ENCODE results near the gene TTLL3. TPM values are rescaled to one million over a fixed set of nuclear protein-coding genes. Genes with fewer than 3 reads are reported as not detected.
A peak's percentile ranks its signal among the peaks of the same experiment; 100 is the strongest.
"Not testable (repeated sequence)": the region's sequence is repeated elsewhere in the genome, so short reads cannot be mapped to it uniquely, and the experiment has no call there.

The TTLL3 gene
- total RNA-seq, 2 donors from 2014 or later: 40.7 to 69.0 TPM

- intact Hi-C loops (cut with DNase I): no loop called here
- H3K9me3 ChIP-seq: no peaks in the 10 kb centered on the region
- H3K36me3 ChIP-seq: no peaks in the 10 kb centered on the region
- no peaks in the 10 kb centered on the region for H3K27me3 ChIP-seq (replicated peaks; ENCODE audit: insufficient read depth)
- WGBS: 9% methylated on average over 14 of the region's 15 CpGs
- peak overlapping the region; percentile 68 to 75 for H3K4me3 ChIP-seq
- TF ChIP-seq CTCF (IDR thresholded peaks at IDR 0.05): no peak
- TF ChIP-seq POLR2AphosphoS5 (IDR thresholded peaks at IDR 0.05): peak; percentile 43
- TF ChIP-seq POLR2A (IDR thresholded peaks at IDR 0.05): no peak
- H3K27ac ChIP-seq: peak overlapping the region; percentile 91 to 96
- peak; percentile 71 for DNase-seq (ENCODE audit: low spot score)
- peaks cover 8% of the 10 kb centered on the region for H3K4me1 ChIP-seq (replicated peaks)
Measured at GRCh38 chr3:9770276-9770812, 39.7 kb upstream of the TTLL3 start.

- H3K4me3 ChIP-seq; H3K27me3 ChIP-seq (replicated peaks; ENCODE audit: insufficient read depth); H3K36me3 ChIP-seq; intact Hi-C loops (cut with DNase I); H3K9me3 ChIP-seq; H3K4me1 ChIP-seq (replicated peaks); DNase-seq (ENCODE audit: low spot score): not testable (repeated sequence)
- 94% methylated on average over 2 of the region's 2 CpGs for WGBS
- H3K27ac ChIP-seq: peak overlapping the region; percentile 91 to 96
Measured at GRCh38 chr3:9771007-9771406, 39.1 kb upstream of the TTLL3 start.

DNA sequence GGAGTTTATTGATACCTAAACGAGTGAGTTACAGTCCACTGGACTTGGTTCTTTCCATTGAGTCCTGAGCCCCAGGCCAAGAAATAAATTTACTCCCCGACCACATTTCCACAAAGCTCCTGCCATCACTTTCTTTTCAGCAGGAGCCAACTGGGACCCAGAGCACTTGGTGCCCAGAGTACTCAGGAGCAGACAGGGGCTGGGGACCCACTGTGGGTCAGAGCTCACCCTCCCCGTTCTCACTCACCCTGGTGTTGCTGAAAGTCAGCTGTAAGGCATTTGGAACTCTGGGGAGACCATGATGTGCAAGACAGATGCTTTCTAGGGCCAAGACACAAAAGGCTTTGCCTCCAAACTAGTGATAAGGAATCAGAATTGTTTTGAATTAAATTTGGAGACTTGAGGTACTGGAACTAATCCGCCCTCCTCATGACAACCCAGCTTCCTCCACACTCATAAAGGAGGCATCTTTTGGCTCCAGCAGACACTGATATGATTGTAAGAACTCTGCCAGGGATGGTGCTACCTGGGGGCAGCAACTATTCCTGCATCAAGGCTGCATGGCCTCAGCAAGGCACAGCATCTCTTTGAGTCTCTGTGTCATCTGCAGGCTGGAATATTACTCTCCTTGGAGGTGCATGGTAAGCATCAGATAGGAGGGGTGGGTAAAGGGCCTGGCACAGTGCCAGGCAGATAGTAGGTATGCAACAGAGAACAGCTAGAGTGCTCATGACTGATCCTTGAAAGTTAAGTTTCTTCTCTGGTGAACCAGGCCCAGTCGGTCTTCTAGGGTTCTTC is 33.0 kb upstream of the TTLL3 start:
- Histone ChIP-seq H3K4me3 (no peak overlapping the region), H3K27me3 (replicated peaks; ENCODE audit: insufficient read depth) (no peaks in the 10 kb centered on the region), H3K9me3 (no peaks in the 10 kb centered on the region), H3K36me3 (no peaks in the 10 kb centered on the region), H3K27ac (no peak overlapping the region), H3K4me1 (replicated peaks) (no peaks in the 10 kb centered on the region)
- intact Hi-C loops (cut with DNase I): no loop called here
- TF ChIP-seq POLR2AphosphoS5 (IDR thresholded peaks at IDR 0.05): no peak
- no peak for TF ChIP-seq POLR2A (IDR thresholded peaks at IDR 0.05)
- no peak for TF ChIP-seq CTCF (IDR thresholded peaks at IDR 0.05)
- 79% methylated on average over 5 of the region's 5 CpGs for WGBS
- no peak for DNase-seq (ENCODE audit: low spot score)

DNA sequence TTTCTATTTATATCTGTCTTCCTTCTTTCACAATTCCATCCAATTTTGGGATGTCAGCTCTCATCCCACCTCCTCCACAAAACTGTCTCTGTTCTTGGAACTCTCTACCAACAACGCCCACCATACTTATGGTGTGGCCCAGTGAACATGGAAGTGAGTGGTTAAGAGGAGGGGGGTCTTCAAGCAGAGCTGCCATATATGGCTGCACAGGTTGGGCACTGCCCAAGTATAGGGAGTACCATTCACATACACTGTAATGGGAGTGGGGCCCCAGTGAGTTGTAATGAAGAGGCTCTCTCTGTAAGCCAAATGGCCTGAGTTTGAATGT is 32.4 kb upstream of the TTLL3 start:
- Histone ChIP-seq H3K4me3 (no peak overlapping the region), H3K27me3 (replicated peaks; ENCODE audit: insufficient read depth) (no peaks in the 10 kb centered on the region), H3K27ac (no peak overlapping the region), H3K9me3 (no peaks in the 10 kb centered on the region), H3K4me1 (replicated peaks) (no peaks in the 10 kb centered on the region), H3K36me3 (no peaks in the 10 kb centered on the region)
- intact Hi-C loops (cut with DNase I): no loop called here
- no peak for DNase-seq (ENCODE audit: low spot score)
- TF ChIP-seq POLR2AphosphoS5 (IDR thresholded peaks at IDR 0.05): no peak
- TF ChIP-seq CTCF (IDR thresholded peaks at IDR 0.05): no peak
- no peak for TF ChIP-seq POLR2A (IDR thresholded peaks at IDR 0.05)
- 96% methylated on average over 1 of the region's 1 CpG for WGBS

GRCh38 chr3:9778143-9779074 is 31.7 kb upstream of the TTLL3 start:
- intact Hi-C loops (cut with DNase I): no loop called here
- Histone ChIP-seq H3K27me3 (replicated peaks; ENCODE audit: insufficient read depth) (no peaks in the 10 kb centered on the region), H3K36me3 (no peaks in the 10 kb centered on the region), H3K27ac (no peak overlapping the region), H3K4me3 (no peak overlapping the region), H3K4me1 (replicated peaks) (no peaks in the 10 kb centered on the region), H3K9me3 (no peaks in the 10 kb centered on the region)
- no peak for DNase-seq (ENCODE audit: low spot score)
- no peak for TF ChIP-seq CTCF (IDR thresholded peaks at IDR 0.05)
- WGBS: 65% methylated on average over 5 of the region's 5 CpGs
